H1 (cell line): ENCODE results near the gene HEXIM2. TPM values are rescaled to one million over a fixed set of nuclear protein-coding genes. Genes with fewer than 3 reads are reported as not detected.

Experiments
- CTCF ChIA-PET: fragments of 300-600 bp; sonication (Branson Sonifier 250); formaldehyde crosslinking; loops from one replicate; lab custom pipeline; 2021; ENCODE audit not compliant: partially characterized antibody; lab: Charles Lee
- POLR2A ChIA-PET: fragments of 300-600 bp; sonication (Branson Sonifier 250); formaldehyde crosslinking; loops from one replicate; lab custom pipeline; 2021; ENCODE audit warnings: inconsistent platforms; ENCODE audit not compliant: partially characterized antibody; lab: Charles Lee
- DNase-seq, 2 experiments: peaks; one replicate each; pipeline versions ENCODE4 v3.0.0 to v3.0.0-alpha.2; 2010 to 2022; ENCODE audit warnings: low spot score in 2 of 2, low read depth in 1 of 2, mixed read lengths in 1 of 2
- FAIRE-seq: peaks from 2 replicates; lab custom pipeline; 2011; peaks lifted over from hg19 to GRCh38; lab: Jason Lieb, UNC
- H2AFZ ChIP-seq: 2 replicates; pipeline ENCODE4 v1.8.1; 2012; ENCODE audit warnings: low read length, inconsistent platforms
- H2AK5ac ChIP-seq: 2 replicates; pipeline ENCODE4 v1.6.1; 2013; ENCODE audit warnings: low read depth, low read length
- H2BK120ac ChIP-seq: replicated peaks from 2 replicates; pipeline ENCODE3; 2013; ENCODE audit warnings: low read depth, low read length, inconsistent platforms
- H2BK12ac ChIP-seq: 2 replicates; pipeline ENCODE4 v1.6.1; 2013; ENCODE audit warnings: low read depth, low read length
- H2BK15ac ChIP-seq: 2 replicates; pipeline ENCODE4 v1.6.1; 2013; ENCODE audit warnings: low read length
- H2BK20ac ChIP-seq: 2 replicates; pipeline ENCODE4 v1.6.1; 2013; ENCODE audit warnings: low read length
- H2BK5ac ChIP-seq: 2 replicates; pipeline ENCODE4 v1.6.1; 2013; ENCODE audit warnings: low read depth, low read length
- H3K14ac ChIP-seq: 2 replicates; pipeline ENCODE4 v1.6.1; 2013; ENCODE audit warnings: inconsistent platforms; ENCODE audit not compliant: insufficient read length
- H3K18ac ChIP-seq: 2 replicates; pipeline ENCODE4 v1.6.1; 2013; ENCODE audit warnings: low read length; ENCODE audit errors: extremely low read depth
- H3K23ac ChIP-seq: 2 replicates; pipeline ENCODE4 v1.6.1; 2013; ENCODE audit warnings: inconsistent platforms; ENCODE audit not compliant: insufficient read length
- H3K23me2 ChIP-seq: 2 replicates; pipeline ENCODE4 v1.6.1; 2013; ENCODE audit warnings: low read depth, low read length
- H3K27ac ChIP-seq: 2 replicates; pipeline ENCODE4 v1.6.1; 2011; ENCODE audit warnings: low read depth, low read length, inconsistent platforms
- H3K27me3 ChIP-seq, 4 experiments: replicated peaks in 1 of 4; 1 replicate in 1 of 4; 2 replicates in 3 of 4; pipeline versions ENCODE4 v1.6.1 to v1.8.1; 2011 to 2013; ENCODE audit warnings: low read length in 3 of 4, mild to moderate bottlenecking in 3 of 4, inconsistent platforms in 2 of 4, mixed read lengths in 2 of 4, moderate library complexity in 1 of 4; ENCODE audit not compliant: control insufficient read depth in 3 of 4, insufficient read depth in 3 of 4; ENCODE audit errors: extremely low read depth in 1 of 4
- H3K36me3 ChIP-seq, 4 experiments: 2 replicates each; pipeline versions ENCODE4 v1.6.1 to v1.8.1; 2011 to 2013; ENCODE audit warnings: mild to moderate bottlenecking in 4 of 4, low read length in 3 of 4, moderate library complexity in 2 of 4, control low read depth in 1 of 4, inconsistent platforms in 1 of 4; ENCODE audit not compliant: insufficient read depth in 4 of 4, control insufficient read depth in 2 of 4
- H3K4ac ChIP-seq: replicated peaks from 2 replicates; pipeline ENCODE3; 2013; ENCODE audit warnings: low read length, low read depth, mixed read lengths, inconsistent platforms; ENCODE audit not compliant: insufficient read length
- H3K4me1 ChIP-seq, 4 experiments: replicated peaks in 1 of 4; 1 replicate in 1 of 4; 2 replicates in 3 of 4; pipeline versions ENCODE4 v1.6.1 to v1.8.1; 2011 to 2013; ENCODE audit warnings: low read length in 3 of 4, inconsistent platforms in 2 of 4, mixed read lengths in 1 of 4; ENCODE audit not compliant: insufficient read depth in 4 of 4, control insufficient read depth in 3 of 4
- H3K4me2 ChIP-seq, 2 experiments: 2 replicates each; pipeline versions ENCODE4 v1.6.1 to v1.8.1; 2011 to 2013; ENCODE audit warnings: low read depth in 2 of 2, low read length in 2 of 2, control low read depth in 1 of 2, inconsistent platforms in 1 of 2, mild to moderate bottlenecking in 1 of 2; ENCODE audit not compliant: insufficient read depth in 1 of 2
- H3K4me3 ChIP-seq, 4 experiments: fragments of 200-600, 300-600 bp in 1 of 4; sonication (generic), shearing (Covaris generic), sonication (Bioruptor Twin) in 1 of 4; 2 replicates each; pipeline versions ENCODE4 v1.5.1 to v1.8.1; 2011 to 2016; ENCODE audit warnings: low read length in 4 of 4, low read depth in 3 of 4, control low read depth in 2 of 4, inconsistent platforms in 2 of 4, mild to moderate bottlenecking in 2 of 4, mixed read lengths in 1 of 4, moderate library complexity in 1 of 4; ENCODE audit not compliant: insufficient read depth in 2 of 4; ENCODE audit errors: extremely low read depth in 1 of 4
- H3K56ac ChIP-seq: replicated peaks from 2 replicates; pipeline ENCODE3; 2013; ENCODE audit warnings: low read depth, mild to moderate bottlenecking, mixed read lengths, low read length, inconsistent platforms; ENCODE audit not compliant: insufficient read length
- H3K79me1 ChIP-seq: 2 replicates; pipeline ENCODE4 v1.6.1; 2013; ENCODE audit warnings: low read depth, low read length, control low read depth
- H3K79me2 ChIP-seq, 2 experiments: 2 replicates each; pipeline versions ENCODE4 v1.6.1 to v1.8.1; 2012 to 2013; ENCODE audit warnings: low read length in 2 of 2, mild to moderate bottlenecking in 2 of 2, inconsistent platforms in 1 of 2; ENCODE audit not compliant: insufficient read depth in 2 of 2, control insufficient read depth in 1 of 2
- H3K9ac ChIP-seq, 4 experiments: replicated peaks in 1 of 4; 1 replicate in 1 of 4; 2 replicates in 3 of 4; pipeline versions ENCODE4 v1.6.1 to v1.8.1; 2011 to 2013; ENCODE audit warnings: low read depth in 3 of 4, low read length in 3 of 4, control low read depth in 2 of 4, mild to moderate bottlenecking in 2 of 4, moderate library complexity in 2 of 4, inconsistent platforms in 1 of 4; ENCODE audit errors: extremely low read depth in 1 of 4
- H3K9me3 ChIP-seq, 2 experiments: 2 replicates each; pipeline versions ENCODE4 v1.6.1 to v1.8.1; 2012 to 2013; ENCODE audit warnings: mild to moderate bottlenecking in 2 of 2, moderate library complexity in 2 of 2, control low read depth in 1 of 2, inconsistent platforms in 1 of 2, low read depth in 1 of 2, low read length in 1 of 2, mixed read lengths in 1 of 2; ENCODE audit not compliant: insufficient read depth in 2 of 2
- H4K20me1 ChIP-seq, 2 experiments: replicated peaks in 1 of 2; 2 replicates each; pipeline versions ENCODE3 to v1.8.1; 2011 to 2013; ENCODE audit warnings: inconsistent platforms in 2 of 2, low read length in 2 of 2, mild to moderate bottlenecking in 1 of 2; ENCODE audit not compliant: insufficient read depth in 2 of 2, control insufficient read depth in 1 of 2
- H4K5ac ChIP-seq: 2 replicates; pipeline ENCODE4 v1.6.1; 2013; ENCODE audit warnings: low read length, low read depth, mixed read lengths, inconsistent platforms; ENCODE audit not compliant: insufficient read length
- H4K8ac ChIP-seq: 2 replicates; pipeline ENCODE4 v1.8.0; 2013; ENCODE audit warnings: mild to moderate bottlenecking, moderate library complexity, low read length, inconsistent platforms; ENCODE audit not compliant: insufficient read depth; ENCODE audit errors: extremely low read depth
- H4K91ac ChIP-seq: replicated peaks from 2 replicates; pipeline ENCODE3; 2013; ENCODE audit warnings: low read length, mixed read lengths, inconsistent platforms; ENCODE audit not compliant: insufficient read length
- WGBS, 2 experiments: shearing (Covaris generic) in 1 of 2; methylation state at CpG; one replicate each; pipeline versions ENCODE4 v1.1.6 to v1.1.7; 2013 to 2015; ENCODE audit warnings: low lambda C conversion rate in 2 of 2, mixed read lengths in 2 of 2, inconsistent platforms in 1 of 2, low coverage in 1 of 2, missing lambda C conversion rate in 1 of 2; ENCODE audit not compliant: insufficient replicate concordance in 2 of 2, insufficient coverage in 1 of 2, insufficient read length in 1 of 2; ENCODE audit errors: extremely low coverage in 1 of 2, missing lambda C conversion rate in 1 of 2; 5-methylcytosine and 5-hydroxymethylcytosine counted together
- polyA plus RNA-seq, 7 experiments: library from polyadenylated mRNA; depleted of rRNA in 3 of 7; stranded (reverse) in 5 of 7; unstranded in 2 of 7; fragments of >200 nt in 5 of 7; fragments of 200-250 nt in 2 of 7; gene quantifications; 1 replicate in 5 of 7; 2 replicates in 1 of 7; 4 replicates in 1 of 7; pipeline versions ENCODE4 v1.2.1 to v1.2.3, GENCODE V29; 2011 to 2013; ENCODE audit warnings: missing spikeins in 2 of 7, mixed read lengths in 2 of 7
- total RNA-seq: library from RNA; stranded (reverse); fragmentation: NEBNext Ultra II Directional; extraction: Animal tissue kit (Norgen Biotek cat#: 25700); gene quantifications from 2 replicates; pipeline ENCODE4 v1.2.1, GENCODE V29; 2021

Gene HEXIM2
- total and polyA plus RNA-seq, 2 of the 8 experiments (the other 6 are each of a cell fraction or from before 2014, with no cell fraction given): 7.5 to 13.2 TPM

DNA sequence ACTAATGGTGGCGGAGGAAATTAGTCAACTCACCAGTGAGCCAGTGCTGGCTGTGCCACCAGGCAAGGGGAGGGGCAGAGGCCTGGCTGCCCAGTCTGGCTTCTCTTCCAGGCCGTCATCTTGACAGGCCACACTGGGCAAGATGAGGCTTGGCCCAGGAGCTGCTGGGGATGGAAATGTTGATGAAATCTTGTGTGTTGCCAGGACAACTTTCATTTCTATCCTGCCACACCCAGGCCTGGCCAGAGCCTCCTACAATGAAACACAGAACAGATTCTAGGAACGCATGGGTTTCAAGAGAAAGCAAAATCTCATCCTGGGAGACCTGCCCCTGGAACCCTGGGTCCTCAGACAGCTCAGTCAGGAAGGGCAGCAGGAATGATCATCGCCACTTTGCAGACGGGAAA lies 9.3 kb downstream of the HEXIM2 start:
- no peak overlapping the region for H3K4ac ChIP-seq
- H2AFZ ChIP-seq: no peak overlapping the region
- H4K8ac ChIP-seq: peak overlapping the region; percentile 37; the same call in 1 of the 2 replicates
- no peak overlapping the region for H3K4me3 ChIP-seq
- H3K36me3 ChIP-seq: peaks cover 0 to 4% (median 2%) of the 10 kb centered on the region in 4 experiments; a peak in 1 of 8 replicates
- no peaks in the 10 kb centered on the region for H3K27me3 ChIP-seq
- H2BK5ac ChIP-seq: peak overlapping the region; percentile 98
- H3K4me2 ChIP-seq: peak overlapping the region; percentile 12 to 58; a peak in 2 of 4 replicates
- FAIRE-seq (no peak), DNase-seq (no peak)
- H3K27ac ChIP-seq: peak overlapping the region; percentile 64
- peak overlapping the region; percentile 96 for H3K18ac ChIP-seq
- H2BK120ac ChIP-seq: no peak overlapping the region
- ChIA-PET CTCF (interaction anchor here (1.2 to 10.0 kb wide), 8 partner anchors 10 to 71 kb away, joined by 4 to 103 read pairs (median 12); partner anchors contain the start of genes ACBD4 and HEXIM1), POLR2A (interaction anchor here (1.3 to 26.8 kb wide), 8 partner anchors 8 to 77 kb away, joined by 3 to 1076 read pairs (median 14); partner anchors contain the start of genes HEXIM1 and HEXIM2)
- H3K23ac ChIP-seq: no peak overlapping the region
- no peaks in the 10 kb centered on the region; the same call in 1 of the 2 replicates for H3K23me2 ChIP-seq
- no peaks in the 10 kb centered on the region for H3K79me1 ChIP-seq
- peak overlapping the region; percentile 98; the same call in 1 of the 2 replicates for H2BK20ac ChIP-seq
- peak overlapping the region; percentile 97 for H2BK12ac ChIP-seq
- no peak overlapping the region for H3K14ac ChIP-seq
- no peaks in the 10 kb centered on the region for H3K79me2 ChIP-seq
- H3K9ac ChIP-seq: peak overlapping the region in 2 of 4 experiments; percentile 26 to 42; a peak in 4 of 7 replicates
- WGBS, 2 experiments: 77% methylated on average over 5 of the region's 5 CpGs; no CpG with 5 or more reads in 1 of the 2 experiments
- peak overlapping the region; percentile 52 for H4K5ac ChIP-seq
- no peaks in the 10 kb centered on the region for H4K20me1 ChIP-seq
- peak overlapping the region; percentile 92 for H4K91ac ChIP-seq
- H3K9me3 ChIP-seq: no peaks in the 10 kb centered on the region
- no peak overlapping the region for H3K56ac ChIP-seq
- H2BK15ac ChIP-seq: peak overlapping the region; percentile 83
- peaks cover 5 to 29% (median 26%) of the 10 kb centered on the region in 4 experiments for H3K4me1 ChIP-seq
- peak overlapping the region; percentile 90 for H2AK5ac ChIP-seq
